ENCODE data around the gene SMIM21.
A peak's percentile ranks its signal among the peaks of the same experiment; 100 is the strongest.

Gene SMIM21

DNA sequence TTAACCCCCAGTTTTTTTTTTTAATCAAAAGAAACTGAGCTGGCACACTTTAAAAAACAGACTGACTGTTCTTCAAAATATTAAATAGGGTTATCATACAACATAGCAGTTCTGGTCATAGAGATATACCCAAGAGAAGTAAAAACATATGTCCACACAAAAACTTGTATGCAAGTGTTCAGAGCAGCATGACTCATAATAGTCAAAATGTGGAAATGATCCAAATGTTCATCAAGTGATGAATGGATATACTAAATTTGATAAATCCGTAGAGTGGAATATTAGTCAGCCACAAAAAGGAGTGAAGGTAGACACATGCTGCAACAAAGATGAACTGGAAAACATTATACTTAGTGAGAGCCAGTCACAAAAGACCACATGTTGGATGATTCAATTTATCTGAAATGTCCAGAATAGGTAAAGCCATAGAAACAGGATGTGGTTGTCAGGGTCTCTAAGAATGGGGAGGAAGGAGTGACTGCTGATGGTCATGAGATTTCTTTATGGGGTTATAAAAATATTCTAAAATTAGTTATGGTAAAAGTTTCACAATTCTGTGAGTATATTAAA lies 5.1 kb downstream of the SMIM21 start:
- peak; percentile 46 for DNase-seq

DNA sequence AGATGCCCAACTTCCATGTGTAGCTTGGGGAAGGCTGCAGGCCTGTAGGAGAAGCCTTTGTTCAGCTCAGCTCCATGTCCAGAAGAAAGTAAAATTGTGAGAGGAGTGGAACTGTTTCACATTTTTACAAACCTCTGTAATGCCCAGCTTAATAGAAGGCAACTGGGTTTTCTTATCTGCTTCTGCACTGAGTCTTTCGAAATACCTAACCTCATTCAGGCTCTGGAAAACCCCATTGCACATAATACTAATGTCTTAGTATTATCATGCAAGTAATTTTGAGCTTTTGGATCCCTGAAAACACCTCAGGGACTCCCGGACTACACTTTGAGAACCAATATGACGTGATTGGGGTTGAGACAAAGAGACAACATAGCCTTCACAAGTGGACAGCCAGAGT lies 5.8 kb downstream of the SMIM21 start:
- DNase-seq: no peak

GRCh38 chr18:75418293-75419005 lies 9.1 kb downstream of the SMIM21 start:
- DNase-seq: no peak

DNA sequence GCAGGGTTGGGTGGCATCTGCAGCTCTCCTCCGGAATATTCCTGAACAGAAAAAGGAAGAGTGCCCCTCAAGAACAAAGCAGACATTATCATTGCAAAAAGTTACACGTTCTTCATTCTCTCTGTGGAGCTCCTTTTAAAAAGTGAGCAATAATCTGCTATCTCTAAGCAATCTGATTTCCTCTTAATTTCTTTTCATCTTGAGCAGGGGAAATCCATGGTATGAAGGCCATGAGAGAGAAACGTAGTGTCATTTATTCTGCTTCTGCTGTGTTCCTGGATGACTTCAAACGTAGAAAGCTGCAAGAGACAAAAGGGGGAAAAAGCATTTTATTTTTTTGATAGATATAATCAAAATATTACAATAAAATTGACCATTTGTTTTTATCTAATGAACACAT lies 16.9 kb downstream of the SMIM21 start:
- no peak for DNase-seq

- DNase-seq: no peak
These were observed 17.7 kb downstream of the SMIM21 start for GRCh38 chr18:75409806-75410205.

DNA sequence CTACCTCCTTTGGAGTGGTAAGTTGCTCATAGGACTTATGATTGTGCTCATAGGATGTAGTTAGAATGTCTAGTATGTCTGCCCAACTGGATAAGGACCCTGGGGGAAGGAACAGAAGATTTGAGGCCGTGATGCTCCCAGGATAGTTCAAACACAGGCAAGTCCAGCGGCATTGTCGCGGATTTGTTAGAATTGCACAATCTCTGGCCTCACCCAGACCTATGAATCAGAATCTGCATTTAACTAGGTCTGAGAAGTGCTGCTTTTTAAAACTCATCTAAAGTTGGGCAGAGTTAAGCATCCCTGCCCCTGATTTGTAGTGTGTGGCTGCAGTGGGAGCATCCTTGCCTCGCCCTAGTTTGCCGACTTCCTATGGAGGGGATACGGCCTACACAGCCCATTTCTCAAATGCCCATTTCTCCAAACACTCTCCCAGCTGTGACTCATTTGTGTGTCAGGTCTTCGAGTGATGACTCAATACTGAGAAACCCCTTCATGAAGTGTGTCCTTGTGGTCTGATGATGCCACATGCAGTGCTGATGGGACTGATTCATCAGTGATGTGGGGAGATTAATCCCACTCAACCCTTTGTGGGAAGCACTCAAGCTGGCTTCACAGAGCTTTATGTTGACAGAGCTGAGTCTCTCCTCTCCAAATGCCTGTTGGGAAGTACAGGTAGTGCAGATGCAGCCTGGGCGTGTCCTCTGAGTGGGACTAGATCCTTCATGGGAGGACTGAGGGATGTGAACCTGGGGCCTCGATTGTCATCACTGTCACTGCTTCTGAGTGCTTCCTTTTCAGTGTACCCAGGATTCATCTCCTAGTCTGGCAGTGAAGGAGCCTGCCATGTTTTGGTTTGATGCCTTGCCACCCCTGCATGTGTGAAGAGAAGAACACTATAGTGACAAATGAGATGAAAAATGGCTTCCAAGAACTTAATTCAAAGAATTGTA lies 18.7 kb downstream of the SMIM21 start:
- DNase-seq: peak; percentile 99

GRCh38 chr18:75407468-75408437 lies 19.8 kb downstream of the SMIM21 start:
- DNase-seq: peak; percentile 79

GRCh38 chr18:75406491-75407445 lies 20.7 kb downstream of the SMIM21 start:
- peak; percentile 46 for DNase-seq

GRCh38 chr18:75405351-75405750 lies 22.2 kb downstream of the SMIM21 start:
- DNase-seq: peak; percentile 25

GRCh38 chr18:75400366-75400765 lies 27.1 kb downstream of the SMIM21 start:
- DNase-seq: no peak

DNA sequence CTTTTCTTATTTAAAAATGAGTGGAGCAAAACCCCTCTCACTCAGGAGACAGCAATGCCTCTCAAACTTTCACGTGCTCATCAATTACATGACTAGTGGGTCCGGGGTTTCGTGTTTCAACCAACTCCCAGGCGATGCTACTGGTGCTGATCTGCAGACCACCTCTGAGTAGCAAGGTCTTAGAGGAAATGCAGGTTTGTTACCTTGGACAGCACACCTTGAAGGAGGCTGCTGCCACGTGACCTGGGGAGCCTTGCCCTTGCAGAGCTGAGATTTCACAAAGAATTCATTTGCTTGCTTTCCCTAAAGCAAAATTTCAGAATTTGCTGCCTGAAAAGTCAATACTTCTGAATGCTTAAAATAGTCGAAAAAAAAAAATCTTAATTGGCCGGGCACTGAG lies 32.4 kb downstream of the SMIM21 start:
- no peak for DNase-seq

DNA sequence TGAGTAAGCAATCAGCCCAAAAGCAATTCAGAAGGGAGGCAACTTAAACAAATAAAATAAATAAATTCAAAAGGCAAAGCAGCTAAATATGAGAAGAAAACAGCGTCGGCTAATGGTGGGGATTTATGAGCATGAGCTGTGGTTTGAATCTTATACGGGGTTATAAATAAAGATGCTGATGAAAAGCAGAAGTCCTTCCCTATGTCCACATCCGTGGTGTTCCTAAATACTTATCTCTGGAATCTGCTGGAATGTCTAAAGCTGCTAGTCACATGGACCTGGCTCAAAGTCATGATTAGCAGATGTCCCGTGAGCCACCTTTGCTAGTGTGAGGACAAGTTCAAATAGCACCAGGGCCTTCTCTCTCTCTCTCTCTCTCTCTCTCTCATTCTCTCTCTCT lies 33.8 kb downstream of the SMIM21 start:
- DNase-seq: no peak

DNA sequence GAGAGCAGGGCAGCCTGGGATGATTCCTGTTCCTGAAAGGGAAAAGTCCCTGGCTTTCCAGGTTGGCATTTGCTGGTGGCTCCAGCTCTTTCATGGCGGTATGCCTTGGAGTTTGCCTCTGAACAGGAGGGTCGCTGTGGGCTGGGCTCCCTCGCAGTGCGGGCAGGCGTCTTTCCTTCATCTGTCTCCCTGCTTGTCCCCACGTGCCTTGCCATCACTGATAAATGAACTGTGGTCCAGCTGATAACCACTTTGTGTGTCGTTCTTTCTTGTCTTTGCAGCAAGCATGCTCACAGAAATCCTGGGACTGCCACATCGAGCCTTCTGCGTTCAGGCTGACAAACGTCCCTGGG lies 35.3 kb downstream of the SMIM21 start:
- DNase-seq: no peak

- DNase-seq: no peak
These were observed 36.0 kb downstream of the SMIM21 start for GRCh38 chr18:75391279-75392225.

- DNase-seq: no peak
These were observed 36.6 kb downstream of the SMIM21 start for GRCh38 chr18:75390854-75391253.

DNA sequence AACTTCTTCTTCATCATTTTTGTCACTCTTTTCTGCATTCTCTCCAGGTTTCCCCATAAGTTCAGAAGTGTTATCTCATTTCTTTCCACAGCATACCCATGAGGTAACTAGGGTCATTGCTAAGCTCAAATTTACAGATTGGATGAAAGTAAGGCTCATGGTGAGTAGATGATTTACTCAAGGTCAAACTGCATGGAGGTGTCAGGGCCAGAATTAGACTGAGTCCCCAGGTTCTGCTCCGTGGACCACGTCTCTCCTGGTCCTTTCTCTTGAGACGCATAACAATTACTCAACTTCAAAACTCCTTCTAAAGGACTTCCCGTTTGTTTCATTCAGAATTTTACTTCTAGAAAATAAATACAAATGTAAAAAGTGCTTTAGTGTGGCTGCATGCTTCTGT lies 43.4 kb downstream of the SMIM21 start:
- no peak for DNase-seq

DNA sequence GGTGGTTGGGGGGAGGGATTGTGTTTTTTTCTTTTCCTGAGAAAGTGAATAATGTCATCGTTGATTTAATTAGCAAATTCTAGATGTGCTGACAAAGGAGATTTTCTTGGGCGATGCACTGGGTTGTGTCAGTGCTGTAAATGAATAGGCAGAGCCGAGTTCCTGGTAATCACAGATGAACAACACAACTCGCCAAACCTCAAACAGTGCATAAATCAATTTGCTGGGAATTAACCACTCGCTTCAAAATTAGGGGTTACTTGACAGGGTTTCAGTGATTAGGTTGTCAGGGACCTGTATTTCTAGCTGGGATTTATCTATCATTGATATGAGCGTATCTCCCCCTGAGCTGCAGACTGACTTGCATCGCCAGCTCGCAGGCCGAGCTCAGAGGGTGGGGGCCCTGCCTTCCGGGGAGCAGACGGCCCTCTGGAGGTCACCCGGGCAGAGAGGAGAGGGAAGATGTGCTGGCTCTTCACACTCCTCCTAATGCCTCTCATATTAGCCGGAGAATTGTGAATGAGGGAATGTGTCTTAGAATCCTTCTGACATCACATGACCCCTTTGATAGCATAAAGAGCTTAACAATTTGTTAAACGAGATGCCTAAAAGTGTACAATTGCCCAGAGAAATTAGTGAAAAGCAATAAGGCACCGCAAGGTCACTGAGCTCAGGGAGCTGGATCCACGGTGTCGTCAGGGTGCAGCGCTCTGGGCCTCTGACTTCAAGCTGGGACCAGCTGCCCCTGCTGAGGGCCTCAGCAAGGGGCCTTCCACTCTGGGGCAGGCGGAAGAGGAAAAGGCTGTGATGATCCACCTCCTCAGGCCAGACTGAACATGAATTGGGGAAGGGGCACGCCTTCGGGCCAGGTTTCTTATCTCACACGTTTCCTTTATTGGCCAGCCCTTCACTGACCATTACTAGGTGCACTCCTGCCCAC lies 48.9 kb downstream of the SMIM21 start:
- no peak for DNase-seq

- no peak for DNase-seq
These were observed 49.6 kb downstream of the SMIM21 start for GRCh38 chr18:75377926-75378325.

DNA sequence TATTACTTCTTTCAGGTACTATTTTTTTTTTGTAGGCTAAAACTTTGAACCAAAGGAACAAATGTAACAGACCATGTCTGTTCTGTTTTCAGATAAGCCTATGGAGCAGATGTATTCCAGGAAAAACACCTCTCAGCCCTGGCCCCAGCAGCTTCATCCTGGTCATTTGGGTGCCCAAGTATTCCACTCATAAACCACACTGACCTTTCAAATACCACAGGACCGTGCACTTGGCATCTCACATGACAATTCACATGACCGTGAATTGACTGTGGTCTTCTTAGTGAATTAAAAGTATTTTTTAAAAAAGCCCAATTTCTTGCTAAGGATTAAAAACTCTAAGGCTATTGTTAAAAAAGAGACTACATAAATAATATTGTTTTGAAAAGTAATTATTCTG lies 50.2 kb downstream of the SMIM21 start:
- DNase-seq: no peak

All from fibroblast of skin of scalp (primary cell).